ENCODE measurements around the gene CFAP20. TPM values are rescaled to one million over a fixed set of nuclear protein-coding genes. Genes with fewer than 3 reads are reported as not detected.

The CFAP20 gene
- polyA plus RNA-seq, 2 of the 4 experiments (the other 2 are of a cell fraction) = 45.3 to 53.1 TPM

DNA sequence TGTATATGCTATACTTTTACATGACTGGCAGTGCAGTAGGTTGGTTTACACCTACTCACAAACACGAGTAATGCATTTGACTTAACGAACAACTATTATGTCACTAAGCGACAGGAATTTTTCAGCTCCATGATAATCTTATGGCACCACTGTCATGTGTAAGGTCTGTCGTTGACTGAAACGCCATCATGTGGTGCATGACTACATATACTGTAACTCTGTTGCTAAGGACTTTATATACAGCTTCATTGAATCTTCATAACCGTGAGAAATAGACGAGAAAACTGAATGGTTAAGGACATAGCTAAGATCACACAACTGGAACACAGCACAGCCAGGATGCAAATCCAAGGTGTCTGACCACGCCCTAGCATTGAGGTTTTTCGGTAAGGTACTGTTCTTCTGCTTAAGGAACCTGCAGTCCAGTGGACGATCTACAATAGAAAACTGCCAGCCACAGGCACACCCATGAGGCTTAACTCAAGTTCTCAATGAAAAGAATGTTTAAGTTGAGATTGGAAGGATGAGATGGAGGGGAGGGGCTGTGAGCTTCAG is 3.3 kb downstream of the CFAP20 start:
- CTCF ChIA-PET = interaction anchor here (0.7 to 3.8 kb wide), 13 partner anchors 9 to 549 kb away, joined by 3 to 29 read pairs (median 5); no protein-coding TSS in a partner anchor
- no peak overlapping the region for H3K27ac ChIP-seq

DNA sequence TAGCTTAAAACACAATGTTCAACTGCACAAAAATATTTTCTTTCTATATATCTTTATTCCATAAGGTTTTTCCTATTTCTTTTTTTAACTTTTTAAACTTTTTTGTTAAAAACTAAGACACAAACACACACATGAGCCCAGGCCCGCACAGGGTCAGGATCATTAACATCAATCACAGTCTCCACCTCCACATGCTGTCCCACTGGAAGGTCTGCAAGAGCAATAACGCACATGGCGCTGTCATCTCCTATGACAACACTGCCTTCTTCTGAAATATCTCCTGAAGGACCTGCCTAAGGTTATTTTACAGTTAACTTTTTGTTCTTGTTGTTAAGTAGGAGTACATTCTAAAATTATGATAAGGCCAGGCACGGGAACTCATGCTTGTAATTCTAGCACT is 4.1 kb downstream of the CFAP20 start:
- 92% methylated on average over 4 of the region's 4 CpGs for WGBS (ENCODE audit: missing lambda C conversion rate)
- Histone ChIP-seq H3K4me2 (no peak overlapping the region), H3K4me1 (peaks cover 34% of the 10 kb centered on the region), H3K27ac (no peak overlapping the region), H3K4me3 (no peak overlapping the region), H3K9me3 (peaks cover 3% of the 10 kb centered on the region)
- no peak for FAIRE-seq
- DNase-seq (ENCODE audit: low read depth in 1 of 2, low spot score in 1 of 2) = no peak
- POLR2A ChIA-PET = no interaction called here
- CTCF ChIA-PET = interaction anchor here (0.6 to 3.0 kb wide), 6 partner anchors 8 to 548 kb away, joined by 3 to 13 read pairs (median 4); no protein-coding TSS in a partner anchor
- ATAC-seq = no peak
- no peak for TF ChIP-seq GATA3 (IDR thresholded peaks at IDR 0.05; ENCODE audit: borderline replicate concordance)
- TF ChIP-seq ZC3H11A (IDR thresholded peaks at IDR 0.05) = no peak
- no peak for TF ChIP-seq ZNF302 (CRISPR knock-in tag; IDR thresholded peaks at IDR 0.05)
- TF ChIP-seq EHF (CRISPR knock-in tag; IDR thresholded peaks at IDR 0.05) = no peak
- TF ChIP-seq, protein P1, sequence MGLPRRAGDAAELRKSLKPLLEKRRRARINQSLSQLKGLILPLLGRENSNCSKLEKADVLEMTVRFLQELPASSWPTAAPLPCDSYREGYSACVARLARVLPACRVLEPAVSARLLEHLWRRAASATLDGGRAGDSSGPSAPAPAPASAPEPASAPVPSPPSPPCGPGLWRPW (IDR thresholded peaks at IDR 0.05) = no peak
- TF ChIP-seq CBX2 (IDR thresholded peaks at IDR 0.05; ENCODE audit: borderline replicate concordance, low read depth) = no peak
- TF ChIP-seq ESRRA (IDR thresholded peaks at IDR 0.05; ENCODE audit: borderline replicate concordance, low read length) = no peak
- no peak for TF ChIP-seq SREBF2 (IDR thresholded peaks at IDR 0.05)

More for the DNA sequence above, 3.3 kb downstream of the CFAP20 start:
- 89% methylated on average over 10 of the region's 10 CpGs for WGBS (ENCODE audit: missing lambda C conversion rate)
- Histone ChIP-seq H3K4me1 (peaks cover 34% of the 10 kb centered on the region), H3K9me3 (peaks cover 7% of the 10 kb centered on the region), H3K4me3 (no peak overlapping the region), H3K4me2 (no peak overlapping the region)
- DNase-seq (ENCODE audit: low read depth in 1 of 2, low spot score in 1 of 2) = no peak
- no peak for ATAC-seq
- POLR2A ChIA-PET = no interaction called here
- FAIRE-seq = no peak
- TF ChIP-seq TP53 (CRISPR knock-in tag; IDR thresholded peaks at IDR 0.05) (no peak), NR3C1 (IDR thresholded peaks at IDR 0.05) (no peak), RCOR1 (IDR thresholded peaks at IDR 0.05; ENCODE audit: low read depth, low read length) (no peak), PHF8 (IDR thresholded peaks at IDR 0.05; ENCODE audit: borderline replicate concordance, low read depth) (no peak), NFE2L2 (conservative IDR thresholded peaks at IDR 0.05; ENCODE audit: low read length) (no peak), SREBF2 (IDR thresholded peaks at IDR 0.05) (no peak), RAD21 (conservative IDR thresholded peaks at IDR 0.05 in 1 of 2, IDR thresholded peaks at IDR 0.05 in 1 of 2) (no peak), EHF (CRISPR knock-in tag; IDR thresholded peaks at IDR 0.05) (no peak)
- TF ChIP-seq, protein P2, sequence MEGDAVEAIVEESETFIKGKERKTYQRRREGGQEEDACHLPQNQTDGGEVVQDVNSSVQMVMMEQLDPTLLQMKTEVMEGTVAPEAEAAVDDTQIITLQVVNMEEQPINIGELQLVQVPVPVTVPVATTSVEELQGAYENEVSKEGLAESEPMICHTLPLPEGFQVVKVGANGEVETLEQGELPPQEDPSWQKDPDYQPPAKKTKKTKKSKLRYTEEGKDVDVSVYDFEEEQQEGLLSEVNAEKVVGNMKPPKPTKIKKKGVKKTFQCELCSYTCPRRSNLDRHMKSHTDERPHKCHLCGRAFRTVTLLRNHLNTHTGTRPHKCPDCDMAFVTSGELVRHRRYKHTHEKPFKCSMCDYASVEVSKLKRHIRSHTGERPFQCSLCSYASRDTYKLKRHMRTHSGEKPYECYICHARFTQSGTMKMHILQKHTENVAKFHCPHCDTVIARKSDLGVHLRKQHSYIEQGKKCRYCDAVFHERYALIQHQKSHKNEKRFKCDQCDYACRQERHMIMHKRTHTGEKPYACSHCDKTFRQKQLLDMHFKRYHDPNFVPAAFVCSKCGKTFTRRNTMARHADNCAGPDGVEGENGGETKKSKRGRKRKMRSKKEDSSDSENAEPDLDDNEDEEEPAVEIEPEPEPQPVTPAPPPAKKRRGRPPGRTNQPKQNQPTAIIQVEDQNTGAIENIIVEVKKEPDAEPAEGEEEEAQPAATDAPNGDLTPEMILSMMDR (IDR thresholded peaks at IDR 0.05) = no peak

DNA sequence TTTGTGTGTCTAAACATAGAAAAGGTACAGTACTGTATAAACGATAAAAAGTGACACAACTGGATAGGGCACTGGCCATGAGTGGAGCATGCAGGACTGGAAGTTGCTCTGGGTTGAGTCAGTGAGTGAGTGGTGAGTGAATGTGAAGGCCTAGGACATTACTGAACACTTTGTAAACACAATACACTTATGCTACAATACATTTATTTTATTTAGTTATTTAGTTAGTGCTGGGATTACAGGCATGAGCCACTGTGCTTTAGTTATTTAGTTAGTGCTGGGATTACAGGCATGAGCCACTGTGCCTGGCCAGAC is 4.6 kb downstream of the CFAP20 start:
- Histone ChIP-seq H3K4me1 (peaks cover 34% of the 10 kb centered on the region), H3K4me3 (no peak overlapping the region), H3K27ac (no peak overlapping the region), H3K9me3 (no peaks in the 10 kb centered on the region), H3K4me2 (no peak overlapping the region)
- TF ChIP-seq FOSB (CRISPR knock-in tag; IDR thresholded peaks at IDR 0.05) (no peak), RARB (CRISPR knock-in tag; IDR thresholded peaks at IDR 0.05) (no peak), HDAC2 (IDR thresholded peaks at IDR 0.05) (no peak), CBX8 (IDR thresholded peaks at IDR 0.05) (no peak), RAD21 (conservative IDR thresholded peaks at IDR 0.05 in 1 of 2, IDR thresholded peaks at IDR 0.05 in 1 of 2) (no peak), RFX5 (IDR thresholded peaks at IDR 0.05) (no peak), PHF8 (IDR thresholded peaks at IDR 0.05; ENCODE audit: borderline replicate concordance, low read depth) (no peak), NFE2L2 (conservative IDR thresholded peaks at IDR 0.05; ENCODE audit: low read length) (no peak)
- TF ChIP-seq, protein P3, sequence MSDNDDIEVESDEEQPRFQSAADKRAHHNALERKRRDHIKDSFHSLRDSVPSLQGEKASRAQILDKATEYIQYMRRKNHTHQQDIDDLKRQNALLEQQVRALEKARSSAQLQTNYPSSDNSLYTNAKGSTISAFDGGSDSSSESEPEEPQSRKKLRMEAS (IDR thresholded peaks at IDR 0.05) = no peak
- 22% methylated on average over 1 of the region's 1 CpG for WGBS (ENCODE audit: missing lambda C conversion rate)
- FAIRE-seq (no peak), ATAC-seq (no peak), DNase-seq (ENCODE audit: low read depth in 1 of 2, low spot score in 1 of 2) (no peak)
- POLR2A ChIA-PET = no interaction called here
- CTCF ChIA-PET = no interaction called here

Data from A549 (cell line).